ENCODE data around the gene ZNF718. TPM values are rescaled to one million over a fixed set of nuclear protein-coding genes. Genes with fewer than 3 reads are reported as not detected.
"Not testable (repeated sequence)": the region's sequence is repeated elsewhere in the genome, so short reads cannot be mapped to it uniquely, and the experiment has no call there.

Gene ZNF718
- total RNA-seq = 3.3 TPM

DNA sequence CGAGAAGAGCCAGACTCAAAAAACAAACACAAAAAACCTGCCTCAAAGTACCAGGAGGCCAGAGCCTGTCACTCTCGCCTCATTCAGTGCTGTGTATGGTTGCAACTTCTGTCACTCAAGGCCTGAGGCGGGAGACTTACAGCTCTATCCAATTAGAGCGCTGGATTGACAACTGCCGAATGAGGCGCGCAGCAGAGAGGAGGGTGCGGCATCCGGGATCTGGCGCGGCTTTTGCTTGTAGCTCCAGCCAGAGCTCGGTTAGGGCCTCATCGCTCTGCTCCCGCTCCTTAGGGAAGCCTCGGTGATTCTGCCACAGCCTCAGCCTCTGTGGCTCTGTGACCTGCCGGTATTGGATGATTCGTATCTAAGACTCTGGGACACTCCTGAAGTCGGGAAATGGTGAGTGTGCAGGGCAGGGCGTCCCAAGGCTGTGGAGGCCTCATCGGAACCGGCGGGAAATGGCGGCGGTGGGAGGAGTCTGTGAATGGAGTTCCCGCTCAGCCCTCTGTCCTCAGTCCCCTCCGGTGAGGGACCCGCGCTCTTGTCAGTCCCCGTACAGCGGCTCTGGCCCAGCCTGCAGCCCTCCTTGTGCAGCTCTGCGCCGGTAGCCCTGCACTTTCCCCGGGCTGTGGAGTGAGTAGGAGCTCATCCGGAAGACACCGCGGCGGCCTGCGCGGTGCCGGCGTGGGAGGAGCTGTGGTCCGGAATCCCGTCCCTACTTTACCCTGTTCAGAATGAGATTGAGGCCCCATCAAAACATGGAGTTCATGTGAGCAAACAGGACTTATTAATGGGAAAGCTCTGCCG lies at the start of gene ZNF718:
ZNF718 (plus strand) TSS at position 227 of the 807 bp plus-strand sequence; CDS start at position 397, 170 bp downstream.
- ATAC-seq = peak; percentile 100

- no peak for ATAC-seq
Observed at GRCh38 chr4:85951-86350, 38.4 kb upstream of the ZNF718 start.

DNA sequence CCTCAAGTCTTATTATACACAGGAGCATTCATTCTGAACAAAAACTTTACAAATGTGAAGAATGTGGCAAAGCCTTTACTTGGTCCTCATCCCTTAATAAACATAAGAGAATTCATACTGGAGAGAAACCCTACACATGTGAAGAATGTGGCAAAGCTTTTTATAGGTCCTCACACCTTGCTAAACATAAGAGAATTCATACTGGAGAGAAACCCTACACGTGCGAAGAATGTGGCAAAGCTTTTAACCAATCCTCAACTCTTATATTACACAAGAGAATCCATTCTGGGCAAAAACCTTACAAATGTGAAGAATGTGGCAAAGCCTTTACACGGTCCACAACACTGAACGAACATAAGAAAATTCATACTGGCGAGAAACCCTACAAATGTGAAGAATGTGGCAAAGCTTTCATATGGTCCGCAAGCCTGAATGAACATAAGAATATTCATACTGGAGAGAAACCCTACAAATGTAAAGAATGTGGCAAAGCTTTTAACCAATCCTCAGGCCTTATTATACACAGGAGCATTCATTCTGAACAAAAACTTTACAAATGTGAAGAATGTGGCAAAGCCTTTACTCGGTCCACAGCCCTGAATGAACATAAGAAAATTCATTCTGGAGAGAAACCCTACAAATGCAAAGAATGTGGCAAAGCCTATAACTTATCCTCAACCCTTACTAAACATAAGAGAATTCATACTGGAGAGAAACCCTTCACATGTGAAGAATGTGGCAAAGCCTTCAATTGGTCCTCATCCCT lies 37.6 kb upstream of the ZNF718 start:
- not testable (repeated sequence) for ATAC-seq

DNA sequence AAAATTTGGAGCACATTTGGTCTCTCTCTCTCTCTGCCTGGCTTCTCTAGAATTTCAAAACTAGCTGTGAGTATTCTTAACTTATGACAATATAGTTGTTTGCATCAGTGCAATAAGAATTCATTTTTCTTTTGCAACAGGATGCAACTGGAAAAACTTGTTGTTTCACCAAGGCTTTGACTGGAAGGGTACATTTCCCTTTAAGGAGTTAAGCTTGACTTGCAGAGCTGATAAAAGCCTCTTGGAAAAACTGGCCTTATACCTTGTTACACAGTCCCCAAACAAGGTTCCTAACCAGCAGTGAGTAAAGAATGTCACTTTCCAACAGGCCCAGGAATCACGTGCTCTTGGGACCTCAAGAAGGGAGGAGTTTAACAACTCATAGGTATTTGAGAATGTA lies 25.9 kb upstream of the ZNF718 start:
- ATAC-seq = no peak

DNA sequence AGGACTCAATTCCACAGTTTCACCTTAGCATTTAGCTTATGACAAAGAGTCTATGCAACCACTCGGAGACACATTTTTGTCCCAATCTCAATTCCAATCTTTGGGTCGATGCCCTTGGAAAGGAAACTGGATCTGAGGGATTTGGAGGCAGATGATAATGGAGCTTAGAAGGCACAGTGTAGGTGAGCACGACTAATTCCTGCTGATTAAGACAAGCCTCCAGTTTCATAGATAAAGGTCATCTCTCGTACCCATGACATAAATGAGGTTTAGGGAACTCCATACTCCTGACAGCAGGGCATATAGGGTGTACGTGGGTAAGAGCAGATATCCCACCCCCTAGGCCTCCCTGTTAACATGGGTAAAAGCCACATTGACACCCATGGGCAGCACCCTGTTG lies 24.4 kb upstream of the ZNF718 start:
- no peak for ATAC-seq

DNA sequence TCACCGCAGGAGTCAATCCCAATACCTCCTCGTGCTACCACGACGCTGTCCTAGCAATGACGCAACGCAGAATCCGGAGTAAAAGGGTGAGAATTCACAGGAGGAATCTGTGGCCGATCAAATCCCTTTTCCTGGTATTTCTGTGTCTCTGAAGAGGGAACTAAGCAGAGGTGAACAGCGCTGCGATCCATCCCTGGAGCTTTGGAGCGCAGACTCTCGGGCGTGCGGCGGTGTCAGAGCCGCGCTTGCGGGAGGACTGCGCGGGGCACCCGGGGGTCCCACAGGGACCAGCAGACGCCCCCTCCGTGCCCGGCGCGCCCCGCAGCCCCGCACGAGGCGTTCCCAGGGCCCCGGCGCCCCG lies 17.2 kb upstream of the ZNF718 start:
- ATAC-seq = no peak

DNA sequence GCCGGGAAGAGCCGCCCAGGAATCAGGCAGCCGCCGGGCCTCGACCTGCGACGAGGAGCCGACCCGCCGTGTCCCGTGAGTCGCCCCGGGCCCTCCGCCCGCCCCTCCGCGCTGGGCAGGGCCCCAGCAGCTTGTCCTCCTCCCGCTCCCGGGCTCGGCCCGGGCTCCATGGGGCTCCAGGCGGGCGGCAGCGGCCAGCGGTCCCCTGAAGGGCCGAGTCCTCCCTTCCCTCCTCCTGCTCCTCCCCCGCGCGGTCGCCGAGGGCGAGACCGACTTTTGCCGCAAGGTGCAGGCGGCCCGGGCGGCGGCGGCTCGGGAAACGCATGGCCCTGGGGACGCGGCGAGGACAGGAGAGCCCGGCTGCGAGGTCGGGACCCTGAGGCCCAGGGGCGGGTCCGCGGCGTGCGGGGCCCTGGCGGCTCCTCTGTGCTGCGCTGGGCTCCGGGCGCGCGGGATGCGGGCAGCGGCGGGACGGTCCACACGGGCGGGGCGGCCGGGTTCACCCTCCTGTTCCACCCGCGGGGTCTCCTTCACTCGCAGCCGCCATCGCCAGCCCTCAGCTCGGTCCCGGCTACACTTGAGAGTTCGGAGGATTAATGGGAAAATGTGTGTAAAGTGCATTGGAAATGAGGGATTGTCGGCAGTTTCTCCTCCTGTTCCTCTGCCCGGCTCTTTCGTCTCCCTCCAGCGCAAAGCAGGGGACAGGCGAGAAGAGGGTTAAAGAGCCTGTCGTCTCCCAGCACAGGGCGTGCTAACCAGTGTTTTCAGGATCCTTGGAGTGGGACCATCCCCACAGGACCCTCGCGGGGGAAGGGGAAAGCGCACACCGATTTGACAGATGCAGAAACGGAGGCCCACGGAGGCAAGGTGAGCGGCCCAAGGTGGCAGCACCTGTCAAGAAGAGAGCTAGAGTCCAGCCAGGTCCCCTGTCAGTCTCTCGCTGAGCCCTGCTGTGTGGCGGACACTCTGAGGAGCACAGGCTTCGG lies 16.6 kb upstream of the ZNF718 start:
- no peak for ATAC-seq

GRCh38 chr4:112771-113170 lies 11.5 kb upstream of the ZNF718 start:
- ATAC-seq = no peak

- ATAC-seq = no peak
Observed at GRCh38 chr4:113732-114131, 10.6 kb upstream of the ZNF718 start.

DNA sequence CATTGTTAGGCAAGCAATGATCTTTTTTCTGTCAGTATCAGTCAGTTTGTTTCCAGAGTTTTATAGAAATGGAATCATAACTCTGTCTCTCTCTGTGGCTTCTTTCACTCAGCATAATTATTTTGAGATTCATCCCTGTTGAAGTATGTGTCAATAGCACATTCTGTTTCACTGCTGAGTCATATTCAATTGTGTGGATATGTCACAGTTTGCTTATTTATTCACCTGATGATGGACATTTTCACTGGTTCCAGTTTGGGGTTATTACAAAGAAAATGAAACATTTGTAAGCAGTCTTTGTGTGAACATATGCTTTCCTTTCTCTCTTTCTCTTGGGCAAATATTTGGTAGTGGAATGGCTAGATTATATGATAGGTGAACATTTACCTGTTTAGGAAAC lies 10.2 kb upstream of the ZNF718 start:
- no peak for ATAC-seq

- ATAC-seq = no peak
Observed at GRCh38 chr4:116499-116898, 7.8 kb upstream of the ZNF718 start.

- ATAC-seq = no peak
Observed at GRCh38 chr4:120616-121015, 3.7 kb upstream of the ZNF718 start.

DNA sequence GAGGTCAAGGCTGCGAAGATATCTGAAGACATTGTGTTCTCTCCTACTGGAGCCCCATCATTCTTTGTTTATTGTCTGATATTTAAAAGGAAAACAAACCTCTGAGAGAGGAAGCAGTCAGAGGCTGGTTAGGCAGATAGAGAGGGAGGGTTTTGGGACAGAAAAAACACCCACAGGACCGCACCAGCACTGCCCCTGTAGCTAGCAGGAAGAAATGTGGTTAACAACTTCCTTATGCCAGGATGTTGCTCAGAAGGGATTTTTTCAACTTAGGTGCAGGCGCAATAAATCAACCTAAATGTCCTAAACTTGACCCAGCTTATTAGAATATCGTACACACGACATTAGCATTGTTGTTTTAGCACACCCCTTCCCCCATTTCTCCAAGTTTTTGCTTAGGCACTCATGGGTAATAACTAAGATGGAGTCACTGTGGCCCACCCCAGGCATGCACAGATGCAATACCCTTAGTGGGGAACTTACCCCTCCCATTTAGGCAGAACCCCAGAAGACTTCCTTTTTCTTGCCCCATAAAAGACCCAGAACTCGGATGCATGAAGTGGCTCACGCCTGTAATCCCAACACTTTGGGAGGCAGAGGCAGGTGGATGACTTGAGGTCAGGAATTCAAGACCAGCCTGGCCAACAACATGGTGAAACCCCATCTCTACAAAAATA lies 2.8 kb upstream of the ZNF718 start:
- no peak for ATAC-seq

DNA sequence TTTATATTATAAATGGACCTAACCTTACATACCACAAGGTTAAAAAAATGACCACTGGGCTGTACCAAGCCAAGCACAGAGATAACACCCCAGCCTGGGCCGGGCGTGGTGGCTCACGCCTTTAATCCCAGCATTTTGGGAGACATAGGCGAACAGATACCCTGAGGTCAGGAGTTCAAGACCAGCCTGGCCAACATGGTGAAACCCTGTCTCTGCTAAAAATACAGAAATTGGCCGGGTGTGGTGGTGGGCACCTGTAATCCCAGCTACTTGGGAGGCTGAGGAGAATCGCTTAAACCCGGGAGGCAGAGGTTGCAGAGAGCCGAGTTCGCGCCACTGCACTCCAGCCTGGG lies 403 bp upstream of the ZNF718 start:
- ATAC-seq = not testable (repeated sequence)

DNA sequence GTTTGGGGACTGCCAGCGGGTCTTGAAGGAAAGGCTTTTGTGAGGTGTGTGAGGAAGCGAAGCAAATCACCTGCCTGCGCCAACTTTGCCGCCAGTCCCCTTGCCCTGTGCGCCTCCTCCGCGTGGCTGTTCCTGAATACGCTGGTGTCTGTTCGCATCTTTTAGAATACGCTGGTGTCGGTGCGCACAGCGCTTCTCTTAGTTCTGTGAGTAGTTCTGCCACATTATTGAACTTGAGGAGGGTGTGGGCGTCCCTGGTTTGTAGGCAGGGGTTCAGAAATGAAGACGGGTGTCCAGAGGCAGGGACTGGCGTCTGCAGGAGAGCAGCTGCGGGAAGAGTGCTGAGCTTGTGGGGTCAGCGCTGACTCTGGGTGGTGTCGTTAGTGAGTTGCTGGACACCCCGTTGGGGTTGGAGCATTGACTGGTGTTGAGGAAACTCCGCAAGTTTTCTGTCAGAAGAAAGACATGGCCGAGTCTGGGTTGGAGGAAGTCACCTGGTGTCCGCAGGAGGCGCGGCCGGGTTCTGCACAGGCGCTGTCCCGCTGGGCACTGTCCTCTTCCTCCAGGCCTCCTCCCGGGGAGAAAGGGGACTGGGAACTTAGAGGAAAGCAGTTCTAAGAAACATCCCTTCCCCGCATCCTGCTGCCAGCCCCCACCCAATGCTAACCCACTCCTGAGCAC lies 930 bp downstream of the ZNF718 start:
- ATAC-seq = peak; percentile 62

DNA sequence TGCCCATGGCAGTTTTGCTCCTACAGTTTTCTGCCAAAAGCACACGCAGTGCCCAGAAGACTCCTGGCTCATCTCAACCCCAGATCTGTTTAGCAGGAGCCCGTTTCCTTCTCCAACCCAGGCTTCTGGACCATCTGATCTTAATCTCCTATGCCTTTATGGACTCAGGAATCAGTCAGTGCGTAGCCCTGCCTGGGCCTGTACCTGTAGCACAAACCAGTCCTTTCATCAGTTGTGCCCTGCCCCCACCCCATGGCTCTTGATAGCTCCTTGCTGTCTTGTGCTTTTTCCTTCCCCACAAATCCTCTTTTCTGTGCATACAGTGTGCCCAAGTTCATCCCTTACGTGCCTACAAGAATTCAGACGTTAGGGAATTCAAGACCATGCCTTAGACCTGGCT lies 1.5 kb downstream of the ZNF718 start:
- ATAC-seq = no peak

GRCh38 chr4:132483-132882 lies 8.2 kb downstream of the ZNF718 start:
- no peak for ATAC-seq

- no peak for ATAC-seq
Observed at GRCh38 chr4:138935-139334, 14.6 kb downstream of the ZNF718 start.

- no peak for ATAC-seq
Observed at GRCh38 chr4:139691-140090, 15.4 kb downstream of the ZNF718 start.

GRCh38 chr4:146621-147020 lies 22.3 kb downstream of the ZNF718 start:
- ATAC-seq = no peak

DNA sequence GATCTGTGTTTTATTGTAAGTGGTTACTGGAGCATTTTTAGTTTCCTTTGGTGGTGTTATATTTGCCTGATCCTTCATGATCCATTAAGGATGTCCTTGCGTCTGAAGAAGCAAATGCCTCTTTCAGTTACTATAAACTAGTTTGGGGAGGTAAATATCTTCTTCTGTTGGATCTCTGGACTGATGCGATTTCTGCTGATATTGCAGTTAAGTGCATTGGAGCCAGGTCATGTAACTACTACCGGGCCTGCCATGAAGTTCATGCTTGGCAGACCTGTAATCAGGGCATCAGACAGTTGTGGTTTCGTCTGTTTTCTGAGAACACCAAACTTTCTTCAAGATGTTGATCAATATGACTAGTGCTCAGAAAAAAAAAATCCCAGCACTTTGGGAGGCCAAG lies 22.9 kb downstream of the ZNF718 start:
- ATAC-seq = no peak

Measured in esophagus mucosa (tissue), 1 donor.